ENCODE measurements around the gene EPPIN.

GRCh38 chr20:45545351-45545750 is 1.9 kb downstream of the EPPIN start:
- TF ChIP-seq POLR2A (IDR thresholded peaks at IDR 0.05): no peak
- TF ChIP-seq CTCF (IDR thresholded peaks at IDR 0.05): no peak

All from lower leg skin (tissue), 3 donors.